Gastrocnemius medialis (tissue), 4 donors: ENCODE results near the gene MGMT. TPM values are rescaled to one million over a fixed set of nuclear protein-coding genes. Genes with fewer than 3 reads are reported as not detected.

ENCODE experiments used
- ATAC-seq, 2 donors: fragments of 150-250 bp; one replicate each; pipeline ENCODE4 v1.9.1; 2016
- DNase-seq, 2 donors: peaks; one replicate each; pipeline ENCODE4 v3.0.0-alpha.2; 2019
- H3K27ac ChIP-seq, 4 donors: fragments of 200-600 bp; sonication (generic); 1 replicate in 1 of 4; 2 replicates in 3 of 4; pipeline ENCODE4 v1.5.1; 2016 to 2018; ENCODE audit warnings: mild to moderate bottlenecking in 2 of 4, moderate library complexity in 1 of 4
- H3K27me3 ChIP-seq, 3 donors: fragments of 200-600 bp; sonication (generic) in 2 of 3; 1 replicate in 1 of 3; 2 replicates in 2 of 3; pipeline versions ENCODE4 v1.5.1 to v1.6.0; 2016 to 2019; ENCODE audit warnings: mild to moderate bottlenecking in 1 of 3, moderate library complexity in 1 of 3
- H3K36me3 ChIP-seq, 2 donors: fragments of 200-600 bp; sonication (generic) in 1 of 2; one replicate each; pipeline ENCODE4 v1.5.1; 2017 to 2018
- H3K4me1 ChIP-seq, 2 donors: fragments of 200-600 bp; sonication (generic) in 1 of 2; one replicate each; pipeline ENCODE4 v1.5.1; 2016 to 2017; ENCODE audit warnings: mild to moderate bottlenecking in 2 of 2
- H3K4me3 ChIP-seq, 4 donors: fragments of 200-600 bp; sonication (generic) in 3 of 4; 1 replicate in 1 of 4; 2 replicates in 3 of 4; pipeline ENCODE4 v1.5.1; 2016 to 2019; ENCODE audit warnings: mild to moderate bottlenecking in 2 of 4
- H3K9me3 ChIP-seq, 3 donors: fragments of 200-600 bp; sonication (generic) in 2 of 3; 1 replicate in 1 of 3; 2 replicates in 2 of 3; pipeline ENCODE4 v1.5.1; 2016 to 2019
- POLR2A ChIP-seq, 2 donors: fragments of 450-650 bp; IDR thresholded peaks; one replicate each; pipeline ENCODE4 v1.6.1; 2017; ENCODE audit warnings: antibody characterized with exemption in 2 of 2, mild to moderate bottlenecking in 2 of 2, moderate library complexity in 2 of 2
- in situ Hi-C, 4 donors: fragments of 200-750 bp; cut with MboI; loops; one replicate each; pipeline versions ENCODE4 v1.15.0 to v1.8.0; 2017; ENCODE audit warnings: low sequenced_read_pairs in 4 of 4
- intact Hi-C: fragments of 100-400 bp; cut with DNase I; formaldehyde crosslinking; loops from one replicate; pipeline ENCODE4 v1.15.1; 2023; ENCODE audit warnings: low total_unique reads
- total RNA-seq, 4 donors: library from RNA; depleted of rRNA; stranded (reverse); fragments of >200 nt; gene quantifications; one replicate each; pipeline versions ENCODE4 v1.1.0 to v1.2.3, GENCODE V29; 2016
- TF ChIP-seq, protein P1 (sequence below), 5 experiments: fragments of 450-650 bp in 3 of 5; fragments of 200-600 bp in 2 of 5; sonication (generic) in 2 of 5; IDR thresholded peaks in 4 of 5; conservative IDR thresholded peaks in 1 of 5; 1 replicate in 4 of 5; 2 replicates in 1 of 5; pipeline ENCODE4 v1.5.1; 2016 to 2019; ENCODE audit warnings: antibody characterized with exemption in 5 of 5, mild to moderate bottlenecking in 3 of 5, moderate library complexity in 3 of 5

Gene MGMT
- total RNA-seq, 4 donors from 2014 or later, result 8.9 to 20.7 (median 17.1) TPM

DNA sequence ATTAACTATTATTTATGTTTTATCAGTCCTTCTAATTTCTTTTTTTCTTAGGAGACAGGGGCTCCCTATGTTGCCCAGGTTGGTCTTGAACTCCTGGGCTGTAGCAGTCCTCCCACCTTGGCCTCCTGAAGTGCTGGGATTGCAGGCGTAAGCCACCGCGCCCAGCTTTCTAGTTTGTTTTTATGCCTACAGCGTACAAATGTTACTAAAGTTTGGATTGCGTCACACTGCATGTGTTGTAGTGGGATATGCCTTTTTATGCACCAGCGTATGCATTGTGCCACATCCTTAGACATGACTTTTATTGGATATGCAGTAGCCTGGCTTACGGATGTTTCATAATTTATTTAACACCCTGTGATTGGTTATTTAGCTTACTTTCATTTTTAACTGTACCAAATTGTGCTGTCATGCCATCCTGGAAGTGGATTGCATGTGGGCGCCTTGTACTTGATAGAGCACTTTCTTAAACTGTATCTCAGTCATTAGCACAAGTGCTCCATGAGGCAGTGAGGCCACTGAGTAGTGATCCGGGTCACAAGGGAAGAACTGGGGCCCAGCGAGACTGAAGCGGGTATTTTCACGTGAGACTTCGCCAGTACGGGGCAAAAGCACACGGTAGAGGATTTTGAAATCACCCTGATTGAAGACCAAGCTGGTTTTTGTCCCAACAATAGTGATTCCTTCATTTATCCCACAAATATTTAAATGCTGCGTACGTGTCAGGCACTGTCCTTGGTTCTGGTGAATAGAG is 165.0 kb downstream of the MGMT start:
- Histone ChIP-seq H3K27me3 (no peaks in the 10 kb centered on the region), H3K4me3 (no peak overlapping the region), H3K36me3 (no peaks in the 10 kb centered on the region), H3K4me1 (peaks cover 0 to 10% of the 10 kb centered on the region in 2 donors), H3K9me3 (no peaks in the 10 kb centered on the region), H3K27ac (no peak overlapping the region)
- TF ChIP-seq, protein P1, sequence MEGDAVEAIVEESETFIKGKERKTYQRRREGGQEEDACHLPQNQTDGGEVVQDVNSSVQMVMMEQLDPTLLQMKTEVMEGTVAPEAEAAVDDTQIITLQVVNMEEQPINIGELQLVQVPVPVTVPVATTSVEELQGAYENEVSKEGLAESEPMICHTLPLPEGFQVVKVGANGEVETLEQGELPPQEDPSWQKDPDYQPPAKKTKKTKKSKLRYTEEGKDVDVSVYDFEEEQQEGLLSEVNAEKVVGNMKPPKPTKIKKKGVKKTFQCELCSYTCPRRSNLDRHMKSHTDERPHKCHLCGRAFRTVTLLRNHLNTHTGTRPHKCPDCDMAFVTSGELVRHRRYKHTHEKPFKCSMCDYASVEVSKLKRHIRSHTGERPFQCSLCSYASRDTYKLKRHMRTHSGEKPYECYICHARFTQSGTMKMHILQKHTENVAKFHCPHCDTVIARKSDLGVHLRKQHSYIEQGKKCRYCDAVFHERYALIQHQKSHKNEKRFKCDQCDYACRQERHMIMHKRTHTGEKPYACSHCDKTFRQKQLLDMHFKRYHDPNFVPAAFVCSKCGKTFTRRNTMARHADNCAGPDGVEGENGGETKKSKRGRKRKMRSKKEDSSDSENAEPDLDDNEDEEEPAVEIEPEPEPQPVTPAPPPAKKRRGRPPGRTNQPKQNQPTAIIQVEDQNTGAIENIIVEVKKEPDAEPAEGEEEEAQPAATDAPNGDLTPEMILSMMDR (IDR thresholded peaks at IDR 0.05 in 4 of 5, conservative IDR thresholded peaks at IDR 0.05 in 1 of 5), result no peak
- no peak for TF ChIP-seq POLR2A (IDR thresholded peaks at IDR 0.05)
- ATAC-seq (no peak), DNase-seq (no peak)
- in situ Hi-C loops (no loop called here), intact Hi-C loops (no loop called here)

DNA sequence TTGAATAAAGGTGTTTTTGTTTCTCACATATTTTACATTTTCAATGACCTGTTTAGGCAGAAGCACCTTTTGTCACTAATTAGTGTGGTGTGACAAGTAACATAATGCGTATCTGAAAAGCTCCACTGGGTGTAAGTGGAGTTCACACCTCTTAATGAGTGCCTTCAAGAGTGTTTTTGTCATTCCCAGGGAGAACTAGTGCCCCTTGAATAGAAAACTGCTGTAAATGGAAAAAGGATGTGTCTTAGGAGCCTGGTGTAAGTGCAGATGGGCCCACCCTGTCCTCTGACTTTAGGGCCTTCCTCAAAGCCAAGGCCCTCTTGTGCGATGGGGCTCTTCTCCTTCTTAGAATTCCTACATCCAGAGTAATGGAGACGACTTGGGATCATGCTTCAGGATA is 170.0 kb downstream of the MGMT start:
- Histone ChIP-seq H3K27me3 (no peaks in the 10 kb centered on the region), H3K9me3 (no peaks in the 10 kb centered on the region), H3K4me3 (no peak overlapping the region), H3K4me1 (no peaks in the 10 kb centered on the region), H3K36me3 (no peaks in the 10 kb centered on the region), H3K27ac (no peak overlapping the region)
- TF ChIP-seq POLR2A (IDR thresholded peaks at IDR 0.05), result no peak
- TF ChIP-seq, protein P1 (IDR thresholded peaks at IDR 0.05 in 4 of 5, conservative IDR thresholded peaks at IDR 0.05 in 1 of 5), result no peak
- DNase-seq, result no peak
- in situ Hi-C loops, result no loop called here
- intact Hi-C loops, result no loop called here
- no peak for ATAC-seq

DNA sequence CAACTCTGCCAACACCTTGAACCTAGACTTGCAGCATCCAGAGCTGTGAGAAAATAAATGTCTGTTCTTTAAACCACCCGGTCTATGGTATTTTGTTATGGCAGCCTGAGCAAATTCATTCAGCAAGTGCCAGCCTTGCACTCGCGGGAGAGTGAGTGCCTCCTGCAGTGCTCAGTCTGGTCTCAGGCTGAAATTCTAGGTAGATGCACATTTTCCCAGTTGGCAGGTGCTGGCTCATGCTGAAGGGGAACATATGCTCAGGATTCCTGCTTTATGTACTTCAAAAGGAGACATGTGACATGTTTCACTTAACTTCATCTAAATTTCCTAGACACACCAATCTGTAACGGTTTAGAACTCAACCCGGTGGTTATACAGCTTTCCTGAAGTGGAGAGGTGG is 170.8 kb downstream of the MGMT start:
- no peak for ATAC-seq
- Histone ChIP-seq H3K36me3 (no peaks in the 10 kb centered on the region), H3K9me3 (no peaks in the 10 kb centered on the region), H3K4me3 (no peak overlapping the region), H3K27ac (no peak overlapping the region), H3K4me1 (no peaks in the 10 kb centered on the region), H3K27me3 (no peaks in the 10 kb centered on the region)
- in situ Hi-C loops, result no loop called here
- TF ChIP-seq POLR2A (IDR thresholded peaks at IDR 0.05), result no peak
- TF ChIP-seq, protein P1 (IDR thresholded peaks at IDR 0.05 in 4 of 5, conservative IDR thresholded peaks at IDR 0.05 in 1 of 5), result no peak
- intact Hi-C loops, result no loop called here
- no peak for DNase-seq

DNA sequence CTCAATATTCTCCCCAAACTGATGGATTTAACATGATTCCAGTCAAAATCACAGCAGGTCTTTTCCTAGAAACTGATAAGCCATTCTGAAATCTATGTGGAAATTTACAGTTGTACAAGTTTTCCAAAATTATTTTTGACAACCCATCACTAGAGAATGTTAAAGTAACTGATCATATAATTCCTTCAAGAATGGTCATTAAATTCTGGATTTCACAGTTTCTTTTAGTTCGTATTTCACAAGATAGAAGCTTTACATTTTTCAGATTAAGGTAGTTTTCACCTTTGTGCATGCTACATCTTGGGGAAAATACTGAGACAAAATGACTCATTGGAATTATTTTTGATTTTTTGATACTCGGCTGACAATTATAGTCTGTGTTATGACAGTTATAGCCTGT is 174.3 kb downstream of the MGMT start:
- no peak for ATAC-seq
- Histone ChIP-seq H3K9me3 (no peaks in the 10 kb centered on the region), H3K36me3 (no peaks in the 10 kb centered on the region), H3K27me3 (no peaks in the 10 kb centered on the region), H3K27ac (no peak overlapping the region), H3K4me3 (no peak overlapping the region), H3K4me1 (no peaks in the 10 kb centered on the region)
- intact Hi-C loops (no loop called here), in situ Hi-C loops (no loop called here)
- DNase-seq, result no peak
- TF ChIP-seq, protein P1 (IDR thresholded peaks at IDR 0.05 in 4 of 5, conservative IDR thresholded peaks at IDR 0.05 in 1 of 5), result no peak
- TF ChIP-seq POLR2A (IDR thresholded peaks at IDR 0.05), result no peak

DNA sequence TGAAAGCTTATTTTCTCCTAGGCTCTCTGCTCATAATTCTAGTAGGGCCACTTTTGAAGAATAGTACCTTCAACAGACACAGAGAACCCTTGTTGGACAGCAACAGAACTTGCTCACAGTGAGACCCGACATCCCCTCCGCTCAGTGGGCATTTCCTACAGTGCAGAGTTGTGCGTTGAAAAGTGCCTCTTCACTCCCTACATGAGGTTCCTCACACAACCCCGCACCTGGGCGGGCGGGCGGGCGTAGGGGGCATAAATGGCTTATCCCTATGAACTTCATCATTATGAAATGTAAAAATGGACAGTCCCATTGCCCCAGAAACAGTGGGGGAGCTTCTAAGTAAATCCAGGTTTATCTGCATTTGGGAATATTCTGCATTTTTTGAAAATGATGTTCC is 174.9 kb downstream of the MGMT start:
- intact Hi-C loops (no loop called here), in situ Hi-C loops (no loop called here)
- Histone ChIP-seq H3K36me3 (no peaks in the 10 kb centered on the region), H3K27ac (no peak overlapping the region), H3K27me3 (no peaks in the 10 kb centered on the region), H3K4me1 (no peaks in the 10 kb centered on the region), H3K4me3 (no peak overlapping the region), H3K9me3 (no peaks in the 10 kb centered on the region)
- no peak for ATAC-seq
- no peak for DNase-seq
- TF ChIP-seq POLR2A (IDR thresholded peaks at IDR 0.05), result no peak
- TF ChIP-seq, protein P1 (IDR thresholded peaks at IDR 0.05 in 4 of 5, conservative IDR thresholded peaks at IDR 0.05 in 1 of 5), result no peak
